Liver (tissue), 3 donors: ENCODE data around the gene HIRIP3.

Source experiments
- EGR1 ChIP-seq, 2 donors: IDR thresholded peaks; 2 replicates each; pipeline ENCODE4 v1.6.1; 2016 to 2018; ENCODE audit warnings: antibody characterized with exemption in 2 of 2, low read depth in 2 of 2
- TF ChIP-seq, protein P1 (sequence below): fragments of 150-350 bp; IDR thresholded peaks from 2 replicates; pipeline ENCODE4 v1.5.1; 2017; ENCODE audit warnings: improper control_type of control experiment, low read depth, low read length; ENCODE audit not compliant: missing input control
- TF ChIP-seq, protein P2 (sequence below): IDR thresholded peaks from 2 replicates; pipeline ENCODE4 v1.6.1; 2016; ENCODE audit warnings: antibody characterized with exemption, mild to moderate bottlenecking
- donor health status: healthy.
- donor health status: healthy.

DNA sequence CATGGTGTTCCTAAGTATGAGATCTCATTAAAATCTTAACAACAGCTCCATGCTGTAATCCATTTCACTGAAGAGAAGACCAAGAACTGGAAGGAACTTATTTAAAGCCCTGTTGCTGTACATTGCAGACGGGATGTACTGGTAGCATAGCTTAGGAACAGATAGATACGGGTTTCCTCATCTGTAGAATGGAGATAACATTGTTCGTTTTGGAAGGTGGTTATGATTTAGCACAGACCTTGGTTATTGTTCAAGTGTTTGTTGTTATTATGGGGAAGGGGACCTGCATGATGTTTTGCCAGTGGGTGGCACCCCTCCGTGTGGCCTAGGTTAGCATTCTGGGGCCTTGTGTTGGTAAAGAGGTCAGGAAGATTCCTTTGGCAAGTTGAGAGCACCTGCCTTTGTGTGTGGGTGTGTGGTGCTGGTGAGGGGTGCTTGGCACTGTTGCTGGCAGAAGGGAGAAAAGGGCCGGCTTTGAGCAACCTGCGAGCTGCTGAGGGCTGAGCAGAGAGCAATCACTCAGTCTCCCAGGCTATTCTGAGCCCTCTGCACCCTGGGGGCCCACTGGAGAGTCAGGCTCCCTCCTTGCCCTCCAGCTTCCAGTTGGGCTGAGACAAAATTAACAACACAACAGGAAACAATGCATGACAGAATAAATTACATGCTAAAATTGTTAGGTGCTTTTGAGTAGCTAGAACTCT is 19.5 kb downstream of the HIRIP3 start:
- TF ChIP-seq, protein P1, sequence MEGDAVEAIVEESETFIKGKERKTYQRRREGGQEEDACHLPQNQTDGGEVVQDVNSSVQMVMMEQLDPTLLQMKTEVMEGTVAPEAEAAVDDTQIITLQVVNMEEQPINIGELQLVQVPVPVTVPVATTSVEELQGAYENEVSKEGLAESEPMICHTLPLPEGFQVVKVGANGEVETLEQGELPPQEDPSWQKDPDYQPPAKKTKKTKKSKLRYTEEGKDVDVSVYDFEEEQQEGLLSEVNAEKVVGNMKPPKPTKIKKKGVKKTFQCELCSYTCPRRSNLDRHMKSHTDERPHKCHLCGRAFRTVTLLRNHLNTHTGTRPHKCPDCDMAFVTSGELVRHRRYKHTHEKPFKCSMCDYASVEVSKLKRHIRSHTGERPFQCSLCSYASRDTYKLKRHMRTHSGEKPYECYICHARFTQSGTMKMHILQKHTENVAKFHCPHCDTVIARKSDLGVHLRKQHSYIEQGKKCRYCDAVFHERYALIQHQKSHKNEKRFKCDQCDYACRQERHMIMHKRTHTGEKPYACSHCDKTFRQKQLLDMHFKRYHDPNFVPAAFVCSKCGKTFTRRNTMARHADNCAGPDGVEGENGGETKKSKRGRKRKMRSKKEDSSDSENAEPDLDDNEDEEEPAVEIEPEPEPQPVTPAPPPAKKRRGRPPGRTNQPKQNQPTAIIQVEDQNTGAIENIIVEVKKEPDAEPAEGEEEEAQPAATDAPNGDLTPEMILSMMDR = no peak
- TF ChIP-seq, protein P2, sequence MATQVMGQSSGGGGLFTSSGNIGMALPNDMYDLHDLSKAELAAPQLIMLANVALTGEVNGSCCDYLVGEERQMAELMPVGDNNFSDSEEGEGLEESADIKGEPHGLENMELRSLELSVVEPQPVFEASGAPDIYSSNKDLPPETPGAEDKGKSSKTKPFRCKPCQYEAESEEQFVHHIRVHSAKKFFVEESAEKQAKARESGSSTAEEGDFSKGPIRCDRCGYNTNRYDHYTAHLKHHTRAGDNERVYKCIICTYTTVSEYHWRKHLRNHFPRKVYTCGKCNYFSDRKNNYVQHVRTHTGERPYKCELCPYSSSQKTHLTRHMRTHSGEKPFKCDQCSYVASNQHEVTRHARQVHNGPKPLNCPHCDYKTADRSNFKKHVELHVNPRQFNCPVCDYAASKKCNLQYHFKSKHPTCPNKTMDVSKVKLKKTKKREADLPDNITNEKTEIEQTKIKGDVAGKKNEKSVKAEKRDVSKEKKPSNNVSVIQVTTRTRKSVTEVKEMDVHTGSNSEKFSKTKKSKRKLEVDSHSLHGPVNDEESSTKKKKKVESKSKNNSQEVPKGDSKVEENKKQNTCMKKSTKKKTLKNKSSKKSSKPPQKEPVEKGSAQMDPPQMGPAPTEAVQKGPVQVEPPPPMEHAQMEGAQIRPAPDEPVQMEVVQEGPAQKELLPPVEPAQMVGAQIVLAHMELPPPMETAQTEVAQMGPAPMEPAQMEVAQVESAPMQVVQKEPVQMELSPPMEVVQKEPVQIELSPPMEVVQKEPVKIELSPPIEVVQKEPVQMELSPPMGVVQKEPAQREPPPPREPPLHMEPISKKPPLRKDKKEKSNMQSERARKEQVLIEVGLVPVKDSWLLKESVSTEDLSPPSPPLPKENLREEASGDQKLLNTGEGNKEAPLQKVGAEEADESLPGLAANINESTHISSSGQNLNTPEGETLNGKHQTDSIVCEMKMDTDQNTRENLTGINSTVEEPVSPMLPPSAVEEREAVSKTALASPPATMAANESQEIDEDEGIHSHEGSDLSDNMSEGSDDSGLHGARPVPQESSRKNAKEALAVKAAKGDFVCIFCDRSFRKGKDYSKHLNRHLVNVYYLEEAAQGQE = no peak
- TF ChIP-seq EGR1 (IDR thresholded peaks at IDR 0.05; ENCODE audit: low read depth in 2 of 2) = no peak
